ENCODE data around the gene E2F8. TPM values are rescaled to one million over a fixed set of nuclear protein-coding genes. Genes with fewer than 3 reads are reported as not detected.

E2F8 gene
- total RNA-seq, 1 donor from 2014 or later: 0.65 TPM

- peak; percentile 58 for DNase-seq (ENCODE audit: low read depth)
Measured at GRCh38 chr11:19187114-19187832, 53.5 kb downstream of the E2F8 start.

GRCh38 chr11:19185516-19186052 is 55.2 kb downstream of the E2F8 start:
- no peak for DNase-seq (ENCODE audit: low read depth)

DNA sequence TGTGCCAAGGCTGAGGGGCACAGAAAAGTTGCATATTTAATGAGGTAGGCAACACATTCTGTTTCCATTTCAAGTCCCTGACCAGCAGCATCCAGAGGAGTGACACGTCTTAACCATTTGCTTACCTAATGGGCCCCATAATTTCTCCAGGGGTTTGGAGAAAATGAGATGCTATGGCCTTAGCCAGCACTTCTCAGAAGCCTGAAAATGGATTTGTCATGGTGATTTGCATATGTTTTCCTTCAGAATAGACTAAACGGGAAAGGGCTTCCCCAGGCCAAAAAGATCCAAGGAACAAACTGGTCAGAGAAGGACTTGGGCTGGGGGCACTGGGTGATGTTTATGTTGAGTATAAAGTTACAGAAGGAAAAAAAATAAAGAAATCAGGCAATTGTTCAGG is 55.7 kb downstream of the E2F8 start:
- DNase-seq (ENCODE audit: low read depth): no peak

DNA sequence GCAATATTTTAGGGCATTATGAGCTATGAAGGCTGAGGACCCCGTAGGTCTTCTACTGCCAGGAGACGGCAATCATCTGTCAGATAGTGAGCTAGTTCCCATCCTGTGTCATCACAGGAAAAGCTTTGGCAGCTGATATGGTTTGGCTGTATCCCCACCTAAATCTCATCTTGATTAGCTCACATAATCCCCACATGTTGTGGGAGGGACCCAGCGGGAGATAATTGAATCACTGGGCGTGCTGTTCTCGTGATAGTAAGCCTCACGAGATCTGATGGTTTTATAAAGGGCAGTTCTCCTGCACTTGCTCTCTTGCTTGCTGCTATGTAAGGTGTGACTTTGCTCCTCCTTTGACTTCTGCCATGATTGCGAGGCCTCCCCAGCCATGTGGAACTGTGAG is 57.1 kb downstream of the E2F8 start:
- DNase-seq (ENCODE audit: low read depth): no peak

GRCh38 chr11:19181531-19182261 is 59.0 kb downstream of the E2F8 start:
- no peak for DNase-seq (ENCODE audit: low read depth)

GRCh38 chr11:19176629-19177186 is 64.0 kb downstream of the E2F8 start:
- no peak for DNase-seq (ENCODE audit: low read depth)

Other genes starting within 250 kb of the E2F8 start
- not detected in 2 replicates for gene MRGPRX2, start 180.2 kb downstream of the E2F8 start, total RNA-seq
- gene ZDHHC13, start 123.8 kb downstream of the E2F8 start, total RNA-seq: 28.5 and 63.6 TPM in 2 replicates
- gene CSRP3, start 39.0 kb downstream of the E2F8 start, total RNA-seq: not detected in 2 replicates